H1 (cell line): ENCODE measurements around the gene ZWILCH. TPM values are rescaled to one million over a fixed set of nuclear protein-coding genes. Genes with fewer than 3 reads are reported as not detected.
"Not testable (repeated sequence)": the region's sequence is repeated elsewhere in the genome, so short reads cannot be mapped to it uniquely, and the experiment has no call there.

ENCODE experiments used
- CTCF ChIA-PET: fragments of 300-600 bp; sonication (Branson Sonifier 250); formaldehyde crosslinking; loops from one replicate; lab custom pipeline; 2021; ENCODE audit not compliant: partially characterized antibody; lab: Charles Lee
- POLR2A ChIA-PET: fragments of 300-600 bp; sonication (Branson Sonifier 250); formaldehyde crosslinking; loops from one replicate; lab custom pipeline; 2021; ENCODE audit warnings: inconsistent platforms; ENCODE audit not compliant: partially characterized antibody; lab: Charles Lee
- DNase-seq, 2 experiments: peaks; one replicate each; pipeline versions ENCODE4 v3.0.0 to v3.0.0-alpha.2; 2010 to 2022; ENCODE audit warnings: low spot score in 2 of 2, low read depth in 1 of 2, mixed read lengths in 1 of 2
- FAIRE-seq: peaks from 2 replicates; lab custom pipeline; 2011; peaks lifted over from hg19 to GRCh38; lab: Jason Lieb, UNC
- H2AFZ ChIP-seq: 2 replicates; pipeline ENCODE4 v1.8.1; 2012; ENCODE audit warnings: low read length, inconsistent platforms
- H2AK5ac ChIP-seq: 2 replicates; pipeline ENCODE4 v1.6.1; 2013; ENCODE audit warnings: low read depth, low read length
- H2BK120ac ChIP-seq: replicated peaks from 2 replicates; pipeline ENCODE3; 2013; ENCODE audit warnings: low read depth, low read length, inconsistent platforms
- H2BK12ac ChIP-seq: 2 replicates; pipeline ENCODE4 v1.6.1; 2013; ENCODE audit warnings: low read depth, low read length
- H2BK15ac ChIP-seq: 2 replicates; pipeline ENCODE4 v1.6.1; 2013; ENCODE audit warnings: low read length
- H2BK20ac ChIP-seq: 2 replicates; pipeline ENCODE4 v1.6.1; 2013; ENCODE audit warnings: low read length
- H2BK5ac ChIP-seq: 2 replicates; pipeline ENCODE4 v1.6.1; 2013; ENCODE audit warnings: low read depth, low read length
- H3K14ac ChIP-seq: 2 replicates; pipeline ENCODE4 v1.6.1; 2013; ENCODE audit warnings: inconsistent platforms; ENCODE audit not compliant: insufficient read length
- H3K18ac ChIP-seq: 2 replicates; pipeline ENCODE4 v1.6.1; 2013; ENCODE audit warnings: low read length; ENCODE audit errors: extremely low read depth
- H3K23ac ChIP-seq: 2 replicates; pipeline ENCODE4 v1.6.1; 2013; ENCODE audit warnings: inconsistent platforms; ENCODE audit not compliant: insufficient read length
- H3K23me2 ChIP-seq: 2 replicates; pipeline ENCODE4 v1.6.1; 2013; ENCODE audit warnings: low read depth, low read length
- H3K27ac ChIP-seq: 2 replicates; pipeline ENCODE4 v1.6.1; 2011; ENCODE audit warnings: low read depth, low read length, inconsistent platforms
- H3K27me3 ChIP-seq, 4 experiments: replicated peaks in 1 of 4; 1 replicate in 1 of 4; 2 replicates in 3 of 4; pipeline versions ENCODE4 v1.6.1 to v1.8.1; 2011 to 2013; ENCODE audit warnings: low read length in 3 of 4, mild to moderate bottlenecking in 3 of 4, inconsistent platforms in 2 of 4, mixed read lengths in 2 of 4, moderate library complexity in 1 of 4; ENCODE audit not compliant: control insufficient read depth in 3 of 4, insufficient read depth in 3 of 4; ENCODE audit errors: extremely low read depth in 1 of 4
- H3K36me3 ChIP-seq, 4 experiments: 2 replicates each; pipeline versions ENCODE4 v1.6.1 to v1.8.1; 2011 to 2013; ENCODE audit warnings: mild to moderate bottlenecking in 4 of 4, low read length in 3 of 4, moderate library complexity in 2 of 4, control low read depth in 1 of 4, inconsistent platforms in 1 of 4; ENCODE audit not compliant: insufficient read depth in 4 of 4, control insufficient read depth in 2 of 4
- H3K4ac ChIP-seq: replicated peaks from 2 replicates; pipeline ENCODE3; 2013; ENCODE audit warnings: low read length, low read depth, mixed read lengths, inconsistent platforms; ENCODE audit not compliant: insufficient read length
- H3K4me1 ChIP-seq, 4 experiments: replicated peaks in 1 of 4; 1 replicate in 1 of 4; 2 replicates in 3 of 4; pipeline versions ENCODE4 v1.6.1 to v1.8.1; 2011 to 2013; ENCODE audit warnings: low read length in 3 of 4, inconsistent platforms in 2 of 4, mixed read lengths in 1 of 4; ENCODE audit not compliant: insufficient read depth in 4 of 4, control insufficient read depth in 3 of 4
- H3K4me2 ChIP-seq, 2 experiments: 2 replicates each; pipeline versions ENCODE4 v1.6.1 to v1.8.1; 2011 to 2013; ENCODE audit warnings: low read depth in 2 of 2, low read length in 2 of 2, control low read depth in 1 of 2, inconsistent platforms in 1 of 2, mild to moderate bottlenecking in 1 of 2; ENCODE audit not compliant: insufficient read depth in 1 of 2
- H3K4me3 ChIP-seq, 4 experiments: fragments of 200-600, 300-600 bp in 1 of 4; sonication (generic), shearing (Covaris generic), sonication (Bioruptor Twin) in 1 of 4; 2 replicates each; pipeline versions ENCODE4 v1.5.1 to v1.8.1; 2011 to 2016; ENCODE audit warnings: low read length in 4 of 4, low read depth in 3 of 4, control low read depth in 2 of 4, inconsistent platforms in 2 of 4, mild to moderate bottlenecking in 2 of 4, mixed read lengths in 1 of 4, moderate library complexity in 1 of 4; ENCODE audit not compliant: insufficient read depth in 2 of 4; ENCODE audit errors: extremely low read depth in 1 of 4
- H3K56ac ChIP-seq: replicated peaks from 2 replicates; pipeline ENCODE3; 2013; ENCODE audit warnings: low read depth, mild to moderate bottlenecking, mixed read lengths, low read length, inconsistent platforms; ENCODE audit not compliant: insufficient read length
- H3K79me1 ChIP-seq: 2 replicates; pipeline ENCODE4 v1.6.1; 2013; ENCODE audit warnings: low read depth, low read length, control low read depth
- H3K79me2 ChIP-seq, 2 experiments: 2 replicates each; pipeline versions ENCODE4 v1.6.1 to v1.8.1; 2012 to 2013; ENCODE audit warnings: low read length in 2 of 2, mild to moderate bottlenecking in 2 of 2, inconsistent platforms in 1 of 2; ENCODE audit not compliant: insufficient read depth in 2 of 2, control insufficient read depth in 1 of 2
- H3K9ac ChIP-seq, 4 experiments: replicated peaks in 1 of 4; 1 replicate in 1 of 4; 2 replicates in 3 of 4; pipeline versions ENCODE4 v1.6.1 to v1.8.1; 2011 to 2013; ENCODE audit warnings: low read depth in 3 of 4, low read length in 3 of 4, control low read depth in 2 of 4, mild to moderate bottlenecking in 2 of 4, moderate library complexity in 2 of 4, inconsistent platforms in 1 of 4; ENCODE audit errors: extremely low read depth in 1 of 4
- H3K9me3 ChIP-seq, 2 experiments: 2 replicates each; pipeline versions ENCODE4 v1.6.1 to v1.8.1; 2012 to 2013; ENCODE audit warnings: mild to moderate bottlenecking in 2 of 2, moderate library complexity in 2 of 2, control low read depth in 1 of 2, inconsistent platforms in 1 of 2, low read depth in 1 of 2, low read length in 1 of 2, mixed read lengths in 1 of 2; ENCODE audit not compliant: insufficient read depth in 2 of 2
- H4K20me1 ChIP-seq, 2 experiments: replicated peaks in 1 of 2; 2 replicates each; pipeline versions ENCODE3 to v1.8.1; 2011 to 2013; ENCODE audit warnings: inconsistent platforms in 2 of 2, low read length in 2 of 2, mild to moderate bottlenecking in 1 of 2; ENCODE audit not compliant: insufficient read depth in 2 of 2, control insufficient read depth in 1 of 2
- H4K5ac ChIP-seq: 2 replicates; pipeline ENCODE4 v1.6.1; 2013; ENCODE audit warnings: low read length, low read depth, mixed read lengths, inconsistent platforms; ENCODE audit not compliant: insufficient read length
- H4K8ac ChIP-seq: 2 replicates; pipeline ENCODE4 v1.8.0; 2013; ENCODE audit warnings: mild to moderate bottlenecking, moderate library complexity, low read length, inconsistent platforms; ENCODE audit not compliant: insufficient read depth; ENCODE audit errors: extremely low read depth
- H4K91ac ChIP-seq: replicated peaks from 2 replicates; pipeline ENCODE3; 2013; ENCODE audit warnings: low read length, mixed read lengths, inconsistent platforms; ENCODE audit not compliant: insufficient read length
- WGBS, 2 experiments: shearing (Covaris generic) in 1 of 2; methylation state at CpG; one replicate each; pipeline versions ENCODE4 v1.1.6 to v1.1.7; 2013 to 2015; ENCODE audit warnings: low lambda C conversion rate in 2 of 2, mixed read lengths in 2 of 2, inconsistent platforms in 1 of 2, low coverage in 1 of 2, missing lambda C conversion rate in 1 of 2; ENCODE audit not compliant: insufficient replicate concordance in 2 of 2, insufficient coverage in 1 of 2, insufficient read length in 1 of 2; ENCODE audit errors: extremely low coverage in 1 of 2, missing lambda C conversion rate in 1 of 2; 5-methylcytosine and 5-hydroxymethylcytosine counted together
- polyA plus RNA-seq, 7 experiments: library from polyadenylated mRNA; depleted of rRNA in 3 of 7; stranded (reverse) in 5 of 7; unstranded in 2 of 7; fragments of >200 nt in 5 of 7; fragments of 200-250 nt in 2 of 7; gene quantifications; 1 replicate in 5 of 7; 2 replicates in 1 of 7; 4 replicates in 1 of 7; pipeline versions ENCODE4 v1.2.1 to v1.2.3, GENCODE V29; 2011 to 2013; ENCODE audit warnings: missing spikeins in 2 of 7, mixed read lengths in 2 of 7
- total RNA-seq: library from RNA; stranded (reverse); fragmentation: NEBNext Ultra II Directional; extraction: Animal tissue kit (Norgen Biotek cat#: 25700); gene quantifications from 2 replicates; pipeline ENCODE4 v1.2.1, GENCODE V29; 2021

Gene ZWILCH
- total and polyA plus RNA-seq, 2 of the 8 experiments (the other 6 are each of a cell fraction or from before 2014, with no cell fraction given), result 18.1 to 61.5 TPM

DNA sequence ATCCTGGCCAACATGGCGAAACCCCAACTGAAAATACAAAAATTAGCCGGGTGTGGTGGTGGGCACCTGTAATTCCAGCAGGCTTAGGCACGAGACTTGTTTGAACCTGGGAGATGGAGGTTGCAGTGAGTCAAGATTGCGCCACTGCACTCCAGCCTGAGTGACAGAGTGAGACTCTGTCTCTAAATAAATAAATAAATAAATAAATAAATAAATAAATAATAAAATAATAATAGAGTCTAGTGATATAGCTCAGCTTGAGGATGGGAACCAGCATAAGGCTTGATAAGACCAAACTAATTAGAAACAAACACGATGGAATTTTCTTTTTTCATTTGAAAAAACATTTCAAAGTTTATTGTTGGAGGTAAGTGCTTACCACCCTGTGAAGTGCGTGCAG is 43.8 kb upstream of the ZWILCH start:
- H3K79me2 ChIP-seq, H2BK5ac ChIP-seq, H3K4me2 ChIP-seq, H2BK120ac ChIP-seq, H3K79me1 ChIP-seq, H3K56ac ChIP-seq, H2AK5ac ChIP-seq, H3K4me3 ChIP-seq, H4K5ac ChIP-seq, H3K4ac ChIP-seq, H3K4me1 ChIP-seq, H3K14ac ChIP-seq, H2BK15ac ChIP-seq, FAIRE-seq, H4K8ac ChIP-seq, H3K23me2 ChIP-seq, H3K27me3 ChIP-seq, H4K20me1 ChIP-seq, H3K36me3 ChIP-seq, H3K9me3 ChIP-seq, H3K27ac ChIP-seq, H3K23ac ChIP-seq, H2BK20ac ChIP-seq, H2AFZ ChIP-seq, H4K91ac ChIP-seq, H2BK12ac ChIP-seq, H3K18ac ChIP-seq, DNase-seq, H3K9ac ChIP-seq: not testable (repeated sequence)
- POLR2A ChIA-PET, result interaction anchor here (0.7 to 3.7 kb wide), 2 partner anchors 37 to 42 kb away, joined by 3 to 9 read pairs; partner anchors contain the start of gene SNAPC5
- CTCF ChIA-PET, result interaction anchor here (0.9 to 1.7 kb wide), 4 partner anchors 8 to 141 kb away, joined by 3 to 4 read pairs (median 4); no protein-coding TSS in a partner anchor
- WGBS, 2 experiments, result 90% methylated on average over 6 of the region's 6 CpGs; no CpG with 5 or more reads in 1 of the 2 experiments
